H1 (cell line): ENCODE measurements around the gene IL24. TPM values are rescaled to one million over a fixed set of nuclear protein-coding genes. Genes with fewer than 3 reads are reported as not detected.
A peak's percentile ranks its signal among the peaks of the same experiment; 100 is the strongest.

Experiments
- CBX8 ChIP-seq: fragments of 300-800, 300-1000 bp; sonication (generic); IDR thresholded peaks from 2 replicates; pipeline ENCODE4 v1.7.1; 2016; ENCODE audit warnings: low read depth, low read length, borderline replicate concordance
- CEBPB ChIP-seq: IDR thresholded peaks from 2 replicates; pipeline ENCODE4 v1.6.1; 2012; ENCODE audit warnings: low read depth, low read length
- CTCF ChIP-seq, 3 experiments: IDR thresholded peaks; 1 replicate in 2 of 3; 2 replicates in 1 of 3; pipeline versions ENCODE4 v1.5.1 to v1.6.1; 2011; ENCODE audit warnings: low read length in 3 of 3, mild to moderate bottlenecking in 3 of 3, inconsistent platforms in 2 of 3, low read depth in 1 of 3, moderate library complexity in 1 of 3; ENCODE audit not compliant: insufficient read depth in 1 of 3; ENCODE audit errors: control extremely low read depth in 1 of 3
- RXRA ChIP-seq: IDR thresholded peaks from 2 replicates; pipeline ENCODE4 v1.6.1; 2011; ENCODE audit warnings: low read depth, mild to moderate bottlenecking, low read length, moderate library complexity; ENCODE audit not compliant: insufficient read depth
- SIN3A ChIP-seq, 2 experiments: IDR thresholded peaks in 1 of 2; conservative IDR thresholded peaks in 1 of 2; 2 replicates each; pipeline ENCODE4 v1.6.1; 2011 to 2012; ENCODE audit warnings: low read length in 2 of 2, improper control_type of control experiment in 1 of 2, low read depth in 1 of 2, mild to moderate bottlenecking in 1 of 2
- SP1 ChIP-seq: IDR thresholded peaks from 2 replicates; pipeline ENCODE4 v1.6.1; 2011; ENCODE audit warnings: low read depth, low read length
- TAF1 ChIP-seq: IDR thresholded peaks from 2 replicates; pipeline ENCODE4 v1.6.1; 2011; ENCODE audit warnings: mild to moderate bottlenecking, low read depth, low read length
- TCF12 ChIP-seq: IDR thresholded peaks from 2 replicates; pipeline ENCODE4 v1.6.1; 2011; ENCODE audit warnings: low read depth, mild to moderate bottlenecking, low read length
- polyA plus RNA-seq, 7 experiments: library from polyadenylated mRNA; depleted of rRNA in 3 of 7; stranded (reverse) in 5 of 7; unstranded in 2 of 7; fragments of >200 nt in 5 of 7; fragments of 200-250 nt in 2 of 7; gene quantifications; 1 replicate in 5 of 7; 2 replicates in 1 of 7; 4 replicates in 1 of 7; pipeline versions ENCODE4 v1.2.1 to v1.2.3, GENCODE V29; 2011 to 2013; ENCODE audit warnings: missing spikeins in 2 of 7, mixed read lengths in 2 of 7
- total RNA-seq: library from RNA; stranded (reverse); fragmentation: NEBNext Ultra II Directional; extraction: Animal tissue kit (Norgen Biotek cat#: 25700); gene quantifications from 2 replicates; pipeline ENCODE4 v1.2.1, GENCODE V29; 2021

The IL24 gene
- total and polyA plus RNA-seq, 2 of the 8 experiments (the other 6 are each of a cell fraction or from before 2014, with no cell fraction given) = not detected

DNA sequence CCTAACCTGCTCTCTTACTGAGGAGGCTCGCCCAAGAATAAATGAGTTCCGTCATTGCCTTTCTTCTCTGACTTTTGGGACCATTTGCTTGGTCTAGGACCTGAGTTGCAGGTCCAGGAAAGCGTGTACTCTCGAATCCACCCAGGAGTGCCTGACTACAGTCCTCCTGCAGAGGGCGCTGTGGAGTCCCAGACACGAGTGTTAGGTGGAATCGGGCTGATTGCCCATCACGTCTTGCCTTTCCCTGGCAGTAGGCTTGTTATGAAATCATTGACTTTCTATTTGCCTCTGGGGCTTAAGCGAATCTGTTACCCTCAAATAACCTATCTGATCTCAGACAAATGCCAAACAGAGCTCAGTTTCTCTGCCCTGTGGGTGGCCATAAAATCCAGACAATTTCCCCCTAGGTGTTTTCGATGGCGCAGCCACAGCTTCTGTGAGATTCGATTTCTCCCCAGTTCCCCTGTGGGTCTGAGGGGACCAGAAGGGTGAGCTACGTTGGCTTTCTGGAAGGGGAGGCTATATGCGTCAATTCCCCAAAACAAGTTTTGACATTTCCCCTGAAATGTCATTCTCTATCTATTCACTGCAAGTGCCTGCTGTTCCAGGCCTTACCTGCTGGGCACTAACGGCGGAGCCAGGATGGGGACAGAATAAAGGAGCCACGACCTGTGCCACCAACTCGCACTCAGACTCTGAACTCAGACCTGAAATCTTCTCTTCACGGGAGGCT lies 32.1 kb upstream of the IL24 start, which contains the start of gene IL20 (continued):
- peak in 1 of 2 experiments; percentile 40; a peak in 1 of 4 replicates for TF ChIP-seq SIN3A (conservative IDR thresholded peaks at IDR 0.05 in 1 of 2, IDR thresholded peaks at IDR 0.05 in 1 of 2; ENCODE audit: low read depth in 1 of 2, low read length in 2 of 2)
- no peak for TF ChIP-seq CEBPB
- TF ChIP-seq CBX8 = no peak
- 0 out of 2 replicates have a peak, but pooled peaks have one; percentile 12 for TF ChIP-seq TAF1
- no peak for TF ChIP-seq RXRA
- peak; percentile 93 to 99 (median 97) for TF ChIP-seq CTCF (IDR thresholded peaks at IDR 0.05; ENCODE audit: control extremely low read depth in 1 of 3, insufficient read depth in 1 of 3, low read depth in 1 of 3, low read length in 3 of 3)
- TF ChIP-seq SP1 = no peak
- no peak for TF ChIP-seq TCF12
